GM12878 (cell line): ENCODE measurements around the gene SYNGR1. TPM values are rescaled to one million over a fixed set of nuclear protein-coding genes. Genes with fewer than 3 reads are reported as not detected.

Experiments
- ATAC-seq: fragments of 200-7000 bp; cut with Tn5 transposase; 3 replicates; pipeline ENCODE4 v1.9.1; 2020; ENCODE audit warnings: mild to moderate bottlenecking, moderate library complexity
- BruUV-seq: library from RNA; stranded (reverse); fragments of 400-500 nt; replicated peaks from 2 replicates; lab custom pipeline; 2021; lab: Mats Ljungman, UMichigan
- CTCF ChIA-PET: fragments of 300-600 bp; sonication (Branson Sonifier 250); formaldehyde crosslinking; extraction: SDS; loops from one replicate; lab custom pipeline; 2021; ENCODE audit warnings: inconsistent platforms; lab: Yijun Ruan, JAX
- POLR2A ChIA-PET: fragments of 350-600 bp; formaldehyde crosslinking; extraction: SDS; loops from one replicate; lab custom pipeline; 2021; ENCODE audit warnings: inconsistent platforms; lab: Charles Lee
- RAD21 ChIA-PET: fragments of 300-600 bp; sonication (Branson Sonifier 250); formaldehyde crosslinking; loops from one replicate; lab custom pipeline; 2023; ENCODE audit warnings: antibody characterized with exemption; ENCODE audit not compliant: unreplicated experiment; lab: Charles Lee
- SMC1A ChIA-PET: fragments of 300-600 bp; sonication (Branson Sonifier 250); formaldehyde crosslinking; loops from one replicate; lab custom pipeline; 2023; ENCODE audit not compliant: unreplicated experiment, uncharacterized antibody; lab: Charles Lee
- DNase-seq: peaks from one replicate; pipeline ENCODE4 v3.0.0-alpha.2; 2011; ENCODE audit warnings: low read depth, low spot score
- FAIRE-seq: peaks from 3 replicates; lab custom pipeline; 2011; peaks lifted over from hg19 to GRCh38; lab: Jason Lieb, UNC
- H2AFZ ChIP-seq: 2 replicates; pipeline ENCODE4 v1.6.0; 2011; ENCODE audit warnings: low read depth, low read length, control low read depth; ENCODE audit not compliant: control insufficient read depth
- H3K27ac ChIP-seq: 2 replicates; pipeline ENCODE4 v1.5.1; 2011; ENCODE audit warnings: control low read depth; ENCODE audit not compliant: control insufficient read depth, insufficient read depth
- H3K27me3 ChIP-seq, 2 experiments: replicated peaks in 1 of 2; 2 replicates each; pipeline versions ENCODE4 v1.6.0 to v1.6.1; 2011; ENCODE audit warnings: low read length in 1 of 2; ENCODE audit not compliant: control insufficient read depth in 2 of 2, insufficient read depth in 2 of 2
- H3K36me3 ChIP-seq, 2 experiments: 2 replicates each; pipeline ENCODE4 v1.5.1; 2011; ENCODE audit warnings: low read length in 1 of 2; ENCODE audit not compliant: control insufficient read depth in 2 of 2, insufficient read depth in 2 of 2
- H3K4me1 ChIP-seq: 2 replicates; pipeline ENCODE4 v1.6.1; 2011; ENCODE audit warnings: mild to moderate bottlenecking, low read length, moderate library complexity, mixed read lengths; ENCODE audit not compliant: control insufficient read depth, insufficient read depth
- H3K4me2 ChIP-seq: 2 replicates; pipeline ENCODE4 v1.6.0; 2011; ENCODE audit warnings: control low read depth; ENCODE audit not compliant: control insufficient read depth, insufficient read depth
- H3K4me3 ChIP-seq: fragments of 200-600 bp; sonication (generic); 2 replicates; pipeline ENCODE4 v1.5.1; 2016
- H3K79me2 ChIP-seq: 2 replicates; pipeline ENCODE4 v1.6.0; 2011; ENCODE audit warnings: low read length; ENCODE audit not compliant: control insufficient read depth, insufficient read depth
- H3K9ac ChIP-seq: 2 replicates; pipeline ENCODE4 v1.8.0; 2011; ENCODE audit warnings: low read length, control low read depth, mixed read lengths; ENCODE audit not compliant: control insufficient read depth, insufficient read depth
- H3K9me3 ChIP-seq: replicated peaks from 3 replicates; pipeline ENCODE4 v1.5.1; 2011; ENCODE audit warnings: mild to moderate bottlenecking, low read length; ENCODE audit not compliant: control insufficient read depth, insufficient read depth
- H4K20me1 ChIP-seq: 2 replicates; pipeline ENCODE4 v1.6.0; 2011; ENCODE audit not compliant: control insufficient read depth, insufficient read depth
- ASH2L ChIP-seq: fragments of 300-600, 200-600 bp; sonication (generic); IDR thresholded peaks from 2 replicates; pipeline ENCODE4 v1.6.1; 2017; ENCODE audit warnings: low read depth, mild to moderate bottlenecking, borderline replicate concordance
- CBX5 ChIP-seq: sonication (generic); IDR thresholded peaks from 2 replicates; pipeline ENCODE4 v1.6.1; 2016; ENCODE audit warnings: low read depth, moderate library complexity, mild to moderate bottlenecking, inconsistent platforms
- EED ChIP-seq: sonication (generic); IDR thresholded peaks from 2 replicates; pipeline ENCODE4 v1.6.1; 2016; ENCODE audit warnings: antibody characterized with exemption, low read depth
- HDAC6 ChIP-seq: fragments of 200-600 bp; sonication (generic); IDR thresholded peaks from one replicate; pipeline ENCODE4 v1.8.0; 2017; ENCODE audit warnings: antibody characterized with exemption; ENCODE audit not compliant: unreplicated experiment
- JUND ChIP-seq: IDR thresholded peaks from 2 replicates; pipeline ENCODE4 v1.6.1; 2012; ENCODE audit warnings: low read depth, mild to moderate bottlenecking, low read length, improper control_type of control experiment, moderate library complexity
- NFYA ChIP-seq: IDR thresholded peaks from 2 replicates; pipeline ENCODE4 v1.6.1; 2011; ENCODE audit warnings: low read depth, mild to moderate bottlenecking, low read length, improper control_type of control experiment, borderline replicate concordance
- NFYB ChIP-seq: IDR thresholded peaks from 2 replicates; pipeline ENCODE4 v1.6.1; 2011; ENCODE audit warnings: low read depth, mild to moderate bottlenecking, low read length, improper control_type of control experiment, moderate library complexity; ENCODE audit not compliant: insufficient read depth
- NR2C2 ChIP-seq: IDR thresholded peaks from 2 replicates; pipeline ENCODE4 v1.6.1; 2011; ENCODE audit warnings: borderline replicate concordance, low read depth; ENCODE audit not compliant: control insufficient read depth, insufficient read length
- SUPT20H ChIP-seq: IDR thresholded peaks from 2 replicates; pipeline ENCODE4 v1.6.1; 2011; ENCODE audit warnings: low read depth, mild to moderate bottlenecking, low read length, moderate library complexity, borderline replicate concordance; ENCODE audit not compliant: control insufficient read depth
- ZNF207 ChIP-seq: fragments of 450-650 bp; IDR thresholded peaks from 2 replicates; pipeline ENCODE4 v1.6.1; 2014; ENCODE audit warnings: antibody characterized with exemption, mild to moderate bottlenecking, borderline replicate concordance
- ZNF384 ChIP-seq: IDR thresholded peaks from 2 replicates; pipeline ENCODE4 v1.6.1; 2012; ENCODE audit warnings: low read depth, mild to moderate bottlenecking, low read length, improper control_type of control experiment, borderline replicate concordance
- WGBS: methylation state at CpG from one replicate; pipeline ENCODE4 v1.1.6; 2016; ENCODE audit warnings: low lambda C conversion rate; ENCODE audit not compliant: insufficient replicate concordance, insufficient coverage; ENCODE audit errors: missing lambda C conversion rate; 5-methylcytosine and 5-hydroxymethylcytosine counted together
- in situ Hi-C: fragments of 300-500 bp; cut with MboI; formaldehyde crosslinking; loops from 9 replicates; pipeline ENCODE4 v1.14.3; 2018; ENCODE audit warnings: mixed read lengths
- intact Hi-C: fragments of 100-400 bp; cut with micrococcal nuclease; formaldehyde crosslinking; loops from one replicate; pipeline ENCODE4 v1.14.2; 2022; ENCODE audit not compliant: unreplicated experiment
- polyA plus RNA-seq, 11 experiments: library from polyadenylated mRNA; depleted of rRNA in 4 of 11; unstranded in 6 of 11; stranded (reverse) in 5 of 11; fragments of >200 nt; fragmentation: Nextera tagmentation in 4 of 11; fragmentation: Illumina TruSeq in 1 of 11; extraction: Ambion mirVana in 4 of 11; extraction: Trizol in 1 of 11; gene quantifications; 1 replicate in 1 of 11; 2 replicates in 10 of 11; pipeline versions ENCODE4 v1.2.1 to v1.2.3, GENCODE V29; 2011 to 2016; ENCODE audit warnings: inconsistent platforms in 2 of 11, missing spikeins in 2 of 11, low read depth in 1 of 11
- total RNA-seq, 4 experiments: library from RNA; depleted of rRNA in 3 of 4; stranded (reverse); fragments of >200 nt in 3 of 4; fragmentation: Illumina TruSeq in 1 of 4; extraction: Trizol in 1 of 4; gene quantifications; 2 replicates each; pipeline versions ENCODE4 v1.2.1 to v1.2.3, GENCODE V29; 2013 to 2021
- TF ChIP-seq, protein P1 (sequence below): IDR thresholded peaks from 2 replicates; pipeline ENCODE4 v1.6.1; 2012; ENCODE audit warnings: improper control_type of control experiment, low read depth, low read length; ENCODE audit not compliant: insufficient replicate concordance
- TF ChIP-seq, protein P2 (sequence below): fragments of 450-650 bp; IDR thresholded peaks from 2 replicates; pipeline ENCODE4 v1.6.1; 2018; ENCODE audit warnings: mild to moderate bottlenecking, low read depth, moderate library complexity; ENCODE audit not compliant: partially characterized antibody

SYNGR1 gene
- total and polyA plus RNA-seq, 10 of the 15 experiments (the other 5 are each of a cell fraction or from before 2014, with no cell fraction given) = 0.87 to 9.2 (median 3.5) TPM

DNA sequence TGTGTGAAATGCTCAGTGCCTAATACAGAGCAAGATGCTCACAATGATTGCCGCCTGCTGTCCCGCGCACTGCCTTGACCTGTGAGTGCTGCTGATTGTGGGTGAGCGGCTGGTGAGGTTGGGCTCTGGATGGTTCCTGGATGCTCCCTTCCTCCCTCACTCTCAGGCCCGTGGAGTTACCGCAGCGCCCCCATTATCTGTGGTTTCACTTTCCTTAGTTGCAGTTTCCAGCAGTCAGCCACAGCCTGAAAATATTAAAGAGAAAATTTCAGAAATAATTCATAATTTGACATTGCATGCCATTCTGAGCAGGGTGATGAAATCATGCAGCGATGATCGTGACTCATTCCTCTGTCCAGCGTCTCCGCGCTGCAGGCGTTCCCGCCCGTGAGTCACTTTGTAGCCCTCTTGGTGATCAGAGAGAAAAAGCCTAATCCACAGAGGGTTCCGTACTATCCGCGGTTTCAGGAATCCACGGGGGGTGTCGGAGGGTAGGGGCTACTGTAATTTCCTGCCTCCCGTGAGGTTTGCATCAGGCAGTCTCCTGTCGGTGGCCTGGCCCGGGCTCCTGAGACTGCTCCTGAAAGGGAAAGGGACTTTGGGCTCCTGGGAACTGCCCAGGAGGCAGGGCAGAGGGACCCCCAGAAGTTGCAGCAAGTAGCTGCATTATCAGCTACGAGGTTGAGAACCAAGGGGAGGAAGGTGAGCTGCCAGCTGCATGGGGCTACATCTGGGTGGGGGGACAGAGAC, 41.0 kb upstream of the SYNGR1 start:
- in situ Hi-C loops (no loop called here), intact Hi-C loops (no loop called here)
- FAIRE-seq (no peak), DNase-seq (no peak), ATAC-seq (no peak)
- Histone ChIP-seq H3K36me3 (peaks cover 18 to 23% of the 10 kb centered on the region in 2 experiments), H2AFZ (no peak overlapping the region), H3K4me2 (no peak overlapping the region), H3K4me1 (peaks cover 16% of the 10 kb centered on the region), H3K27ac (no peak overlapping the region), H3K4me3 (no peak overlapping the region), H3K9ac (no peak overlapping the region), H3K9me3 (no peaks in the 10 kb centered on the region), H3K79me2 (no peaks in the 10 kb centered on the region; the same call in none of the 2 replicates), H3K27me3 (no peaks in the 10 kb centered on the region), H4K20me1 (peaks cover 7% of the 10 kb centered on the region; the same call in 1 of the 2 replicates)
- WGBS = 61% methylated on average over 24 of the region's 24 CpGs
- BruUV-seq = no TSS peak
- CTCF ChIA-PET = interaction anchor here (1.4 to 5.2 kb wide), 4 partner anchors 8 to 138 kb away, joined by 6 to 100 read pairs (median 34); no protein-coding TSS in a partner anchor
- POLR2A ChIA-PET = no interaction called here
- RAD21 ChIA-PET = interaction anchor here (1.6 kb wide), 3 partner anchors 138 to 160 kb away, joined by 4 to 6 read pairs (median 6); no protein-coding TSS in a partner anchor
- SMC1A ChIA-PET = interaction anchor here (1.5 to 3.0 kb wide), 3 partner anchors 10 to 138 kb away, joined by 5 to 25 read pairs (median 14); no protein-coding TSS in a partner anchor
- TF ChIP-seq JUND (no peak), ZNF384 (no peak), ASH2L (no peak), ZNF207 (no peak), EED (0 out of 2 replicates have a peak, but pooled peaks have one; percentile 44), NFYB (no peak), HDAC6 (no peak), SUPT20H (no peak), NR2C2 (no peak), CBX5 (no peak), NFYA (no peak)
- TF ChIP-seq, protein P1, sequence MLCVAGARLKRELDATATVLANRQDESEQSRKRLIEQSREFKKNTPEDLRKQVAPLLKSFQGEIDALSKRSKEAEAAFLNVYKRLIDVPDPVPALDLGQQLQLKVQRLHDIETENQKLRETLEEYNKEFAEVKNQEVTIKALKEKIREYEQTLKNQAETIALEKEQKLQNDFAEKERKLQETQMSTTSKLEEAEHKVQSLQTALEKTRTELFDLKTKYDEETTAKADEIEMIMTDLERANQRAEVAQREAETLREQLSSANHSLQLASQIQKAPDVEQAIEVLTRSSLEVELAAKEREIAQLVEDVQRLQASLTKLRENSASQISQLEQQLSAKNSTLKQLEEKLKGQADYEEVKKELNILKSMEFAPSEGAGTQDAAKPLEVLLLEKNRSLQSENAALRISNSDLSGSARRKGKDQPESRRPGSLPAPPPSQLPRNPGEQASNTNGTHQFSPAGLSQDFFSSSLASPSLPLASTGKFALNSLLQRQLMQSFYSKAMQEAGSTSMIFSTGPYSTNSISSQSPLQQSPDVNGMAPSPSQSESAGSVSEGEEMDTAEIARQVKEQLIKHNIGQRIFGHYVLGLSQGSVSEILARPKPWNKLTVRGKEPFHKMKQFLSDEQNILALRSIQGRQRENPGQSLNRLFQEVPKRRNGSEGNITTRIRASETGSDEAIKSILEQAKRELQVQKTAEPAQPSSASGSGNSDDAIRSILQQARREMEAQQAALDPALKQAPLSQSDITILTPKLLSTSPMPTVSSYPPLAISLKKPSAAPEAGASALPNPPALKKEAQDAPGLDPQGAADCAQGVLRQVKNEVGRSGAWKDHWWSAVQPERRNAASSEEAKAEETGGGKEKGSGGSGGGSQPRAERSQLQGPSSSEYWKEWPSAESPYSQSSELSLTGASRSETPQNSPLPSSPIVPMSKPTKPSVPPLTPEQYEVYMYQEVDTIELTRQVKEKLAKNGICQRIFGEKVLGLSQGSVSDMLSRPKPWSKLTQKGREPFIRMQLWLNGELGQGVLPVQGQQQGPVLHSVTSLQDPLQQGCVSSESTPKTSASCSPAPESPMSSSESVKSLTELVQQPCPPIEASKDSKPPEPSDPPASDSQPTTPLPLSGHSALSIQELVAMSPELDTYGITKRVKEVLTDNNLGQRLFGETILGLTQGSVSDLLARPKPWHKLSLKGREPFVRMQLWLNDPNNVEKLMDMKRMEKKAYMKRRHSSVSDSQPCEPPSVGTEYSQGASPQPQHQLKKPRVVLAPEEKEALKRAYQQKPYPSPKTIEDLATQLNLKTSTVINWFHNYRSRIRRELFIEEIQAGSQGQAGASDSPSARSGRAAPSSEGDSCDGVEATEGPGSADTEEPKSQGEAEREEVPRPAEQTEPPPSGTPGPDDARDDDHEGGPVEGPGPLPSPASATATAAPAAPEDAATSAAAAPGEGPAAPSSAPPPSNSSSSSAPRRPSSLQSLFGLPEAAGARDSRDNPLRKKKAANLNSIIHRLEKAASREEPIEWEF = no peak
- TF ChIP-seq, protein P2, sequence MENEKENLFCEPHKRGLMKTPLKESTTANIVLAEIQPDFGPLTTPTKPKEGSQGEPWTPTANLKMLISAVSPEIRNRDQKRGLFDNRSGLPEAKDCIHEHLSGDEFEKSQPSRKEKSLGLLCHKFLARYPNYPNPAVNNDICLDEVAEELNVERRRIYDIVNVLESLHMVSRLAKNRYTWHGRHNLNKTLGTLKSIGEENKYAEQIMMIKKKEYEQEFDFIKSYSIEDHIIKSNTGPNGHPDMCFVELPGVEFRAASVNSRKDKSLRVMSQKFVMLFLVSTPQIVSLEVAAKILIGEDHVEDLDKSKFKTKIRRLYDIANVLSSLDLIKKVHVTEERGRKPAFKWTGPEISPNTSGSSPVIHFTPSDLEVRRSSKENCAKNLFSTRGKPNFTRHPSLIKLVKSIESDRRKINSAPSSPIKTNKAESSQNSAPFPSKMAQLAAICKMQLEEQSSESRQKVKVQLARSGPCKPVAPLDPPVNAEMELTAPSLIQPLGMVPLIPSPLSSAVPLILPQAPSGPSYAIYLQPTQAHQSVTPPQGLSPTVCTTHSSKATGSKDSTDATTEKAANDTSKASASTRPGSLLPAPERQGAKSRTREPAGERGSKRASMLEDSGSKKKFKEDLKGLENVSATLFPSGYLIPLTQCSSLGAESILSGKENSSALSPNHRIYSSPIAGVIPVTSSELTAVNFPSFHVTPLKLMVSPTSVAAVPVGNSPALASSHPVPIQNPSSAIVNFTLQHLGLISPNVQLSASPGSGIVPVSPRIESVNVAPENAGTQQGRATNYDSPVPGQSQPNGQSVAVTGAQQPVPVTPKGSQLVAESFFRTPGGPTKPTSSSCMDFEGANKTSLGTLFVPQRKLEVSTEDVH = no peak
